ENCODE results near the gene KRTAP13-4.

GRCh38 chr21:30425826-30426225 is 4.2 kb upstream of the KRTAP13-4 start, which contains the start of gene KRTAP13-3:
- no peak for TF ChIP-seq CTCF (IDR thresholded peaks at IDR 0.05)
- no peak for TF ChIP-seq POLR2AphosphoS5 (IDR thresholded peaks at IDR 0.05)

All from gastroesophageal sphincter (tissue), 3 donors.